Adrenal gland (tissue), 5 donors: ENCODE measurements around the gene TNFRSF25.

ENCODE experiments used
- CTCF ChIP-seq, 6 experiments: fragments of 450-650 bp in 4 of 6; fragments of 200-600 bp in 2 of 6; sonication (generic) in 1 of 6; IDR thresholded peaks; 1 replicate in 5 of 6; 2 replicates in 1 of 6; pipeline versions ENCODE4 v1.5.1 to v1.8.0; 2016 to 2021; ENCODE audit warnings: antibody characterized with exemption in 6 of 6, mild to moderate bottlenecking in 2 of 6, moderate library complexity in 1 of 6
- POLR2A ChIP-seq, 2 donors: fragments of 450-650 bp; IDR thresholded peaks; one replicate each; pipeline ENCODE4 v1.6.1; 2017; ENCODE audit warnings: antibody characterized with exemption in 2 of 2, mild to moderate bottlenecking in 2 of 2, moderate library complexity in 1 of 2
- donor health status: DM: no; HTN: no; CAD: no.

- TF ChIP-seq CTCF (IDR thresholded peaks at IDR 0.05) (no peak), POLR2A (IDR thresholded peaks at IDR 0.05) (no peak)
These were observed 41.5 kb upstream of the TNFRSF25 start for GRCh38 chr1:6507461-6507911.
